CD4-positive, alpha-beta memory T cell (primary cell): Measurements from ENCODE around the gene DUOXA1. TPM values are rescaled to one million over a fixed set of nuclear protein-coding genes. Genes with fewer than 3 reads are reported as not detected.

Experiments used
- CTCF ChIA-PET: fragments of 350-600 bp; sonication (Branson Sonifier 250); formaldehyde crosslinking; loops from one replicate; lab custom pipeline; 2021; ENCODE audit warnings: inconsistent platforms; ENCODE audit not compliant: partially characterized antibody; lab: Charles Lee
- POLR2A ChIA-PET: fragments of 350-600 bp; sonication (Branson Sonifier 250); formaldehyde crosslinking; loops from one replicate; lab custom pipeline; 2021; ENCODE audit not compliant: partially characterized antibody; lab: Charles Lee
- DNase-seq, 5 donors: peaks; one replicate each; pipeline versions ENCODE4 v3.0.0 to v3.0.0-alpha.2; 2020 to 2022; ENCODE audit warnings: mixed read lengths in 1 of 5
- H3K27ac ChIP-seq: one replicate; pipeline ENCODE4 v1.7.0; 2013; ENCODE audit warnings: low read depth, low read length
- H3K27me3 ChIP-seq: 2 replicates; pipeline ENCODE4 v1.7.0; 2013; ENCODE audit warnings: mild to moderate bottlenecking, low read length, moderate library complexity; ENCODE audit not compliant: insufficient read depth
- H3K36me3 ChIP-seq: 2 replicates; pipeline ENCODE4 v1.7.0; 2013; ENCODE audit warnings: mild to moderate bottlenecking, low read length, moderate library complexity; ENCODE audit not compliant: insufficient read depth
- H3K4me1 ChIP-seq: 2 replicates; pipeline ENCODE4 v1.7.0; 2013; ENCODE audit warnings: mild to moderate bottlenecking, low read length, moderate library complexity; ENCODE audit not compliant: insufficient read depth
- H3K4me3 ChIP-seq, 2 donors: one replicate each; pipeline ENCODE4 v1.7.0; 2013; ENCODE audit warnings: low read length in 2 of 2, mild to moderate bottlenecking in 1 of 2
- H3K9me3 ChIP-seq, 2 donors: one replicate each; pipeline ENCODE4 v1.7.0; 2013; ENCODE audit warnings: low read length in 2 of 2, control low read depth in 1 of 2; ENCODE audit not compliant: control insufficient read depth in 1 of 2
- H3K27ac Mint-ChIP-seq, 7 donors: one replicate each; pipeline ENCODE4 v1.8.0; 2020 to 2021; ENCODE audit warnings: mixed read lengths in 7 of 7, mild to moderate bottlenecking in 6 of 7, inconsistent platforms in 3 of 7, moderate library complexity in 3 of 7
- H3K27me3 Mint-ChIP-seq, 2 donors: one replicate each; pipeline ENCODE4 v1.8.0; 2020 to 2021; ENCODE audit warnings: mixed read lengths in 2 of 2
- H3K36me3 Mint-ChIP-seq, 2 donors: one replicate each; pipeline ENCODE4 v1.8.0; 2020 to 2021; ENCODE audit warnings: mixed read lengths in 2 of 2, inconsistent platforms in 1 of 2, mild to moderate bottlenecking in 1 of 2
- H3K4me1 Mint-ChIP-seq, 4 donors: one replicate each; pipeline ENCODE4 v1.8.0; 2020 to 2021; ENCODE audit warnings: mixed read lengths in 4 of 4, mild to moderate bottlenecking in 1 of 4
- H3K4me3 Mint-ChIP-seq, 8 donors: one replicate each; pipeline ENCODE4 v1.8.0; 2020 to 2021; ENCODE audit warnings: mixed read lengths in 8 of 8, mild to moderate bottlenecking in 7 of 8, moderate library complexity in 6 of 8, inconsistent platforms in 3 of 8
- H3K9me3 Mint-ChIP-seq, 8 donors: one replicate each; pipeline ENCODE4 v1.8.0; 2020 to 2021; ENCODE audit warnings: mixed read lengths in 8 of 8, mild to moderate bottlenecking in 5 of 8, inconsistent platforms in 3 of 8, moderate library complexity in 1 of 8
- intact Hi-C: fragments of 100-400 bp; cut with micrococcal nuclease; formaldehyde crosslinking; loops from one replicate; pipeline ENCODE4 v1.15.1; 2023
- polyA plus RNA-seq, 2 donors: library from polyadenylated mRNA; unstranded; fragments of 300-500 nt; fragmentation: Illumina TruSeq; gene quantifications; one replicate each; pipeline ENCODE4 v1.2.3, GENCODE V29; 2021
- total RNA-seq, 2 experiments: library from RNA; stranded (reverse); gene quantifications; one replicate each; pipeline ENCODE4 v1.2.3, GENCODE V29; 2021

DUOXA1 gene
- total and polyA plus RNA-seq, 4 experiments from 2014 or later: 0.23 to 0.97 TPM; not detected in 2

GRCh38 chr15:45118131-45118588, 11.5 kb downstream of the DUOXA1 start:
- peaks cover 44% of the 10 kb centered on the region for H3K27me3 ChIP-seq

GRCh38 chr15:45117308-45118130, 12.2 kb downstream of the DUOXA1 start:
- intact Hi-C loops: loop anchor here (2.0 to 5.0 kb wide), 2 partner anchors 70 to 81 kb away; partner anchors contain the start of gene SHF
- H3K27me3 ChIP-seq: peaks cover 50% of the 10 kb centered on the region

More at GRCh38 chr15:45118131-45118588, 11.5 kb downstream of the DUOXA1 start:
- DNase-seq: peak; percentile 77 to 84 (median 79)
- CTCF ChIA-PET: interaction anchor here (0.5 to 1.9 kb wide), 33 partner anchors 8 to 540 kb away, joined by 3 to 21 read pairs (median 4); partner anchors contain the start of genes DUOX1 and DUOXA1
- Histone ChIP-seq H3K9me3 (no peaks in the 10 kb centered on the region), H3K4me3 (no peak overlapping the region), H3K27ac (no peak overlapping the region), H3K36me3 (no peaks in the 10 kb centered on the region), H3K4me1 (peaks cover 32% of the 10 kb centered on the region)
- peak overlapping the region in 1 of 7 donors; percentile 62 for H3K27ac Mint-ChIP-seq
- POLR2A ChIA-PET: interaction anchor here (0.8 to 1.1 kb wide), 5 partner anchors 8 to 83 kb away, joined by 3 to 5 read pairs (median 3); no protein-coding TSS in a partner anchor
- intact Hi-C loops: loop anchor here (2.0 to 5.0 kb wide), 2 partner anchors 69 to 81 kb away; partner anchors contain the start of gene SHF
- H3K9me3 Mint-ChIP-seq: peaks cover 0 to 2% (median 0%) of the 10 kb centered on the region in 8 donors
- no peaks in the 10 kb centered on the region for H3K36me3 Mint-ChIP-seq
- H3K4me3 Mint-ChIP-seq: peak overlapping the region; percentile 67 to 94 (median 86)
- peaks cover 52 to 61% of the 10 kb centered on the region in 2 donors for H3K27me3 Mint-ChIP-seq
- peaks cover 20 to 48% (median 36%) of the 10 kb centered on the region in 4 donors for H3K4me1 Mint-ChIP-seq

GRCh38 chr15:45116482-45117307, 13.0 kb downstream of the DUOXA1 start:
- no peaks in the 10 kb centered on the region for H3K36me3 ChIP-seq
- intact Hi-C loops: loop anchor here (5.0 kb wide), 1 partner anchor 71 kb away; the partner anchor contains the start of gene SHF
- H3K27ac Mint-ChIP-seq: no peak overlapping the region
- peaks cover 61 to 68% of the 10 kb centered on the region in 2 donors for H3K27me3 Mint-ChIP-seq
- peaks cover 47% of the 10 kb centered on the region for H3K4me1 ChIP-seq
- H3K36me3 Mint-ChIP-seq: no peaks in the 10 kb centered on the region
- ChIA-PET CTCF (no interaction called here), POLR2A (no interaction called here)
- DNase-seq: no peak
- H3K27me3 ChIP-seq: peaks cover 59% of the 10 kb centered on the region
- H3K4me3 ChIP-seq: no peak overlapping the region
- peaks cover 26 to 62% (median 48%) of the 10 kb centered on the region in 4 donors for H3K4me1 Mint-ChIP-seq
- no peaks in the 10 kb centered on the region for H3K9me3 ChIP-seq
- H3K27ac ChIP-seq: no peak overlapping the region
- H3K4me3 Mint-ChIP-seq: peak overlapping the region; percentile 53 to 94 (median 84)
- peaks cover 0 to 6% (median 0%) of the 10 kb centered on the region in 8 donors for H3K9me3 Mint-ChIP-seq

More at GRCh38 chr15:45117308-45118130, 12.2 kb downstream of the DUOXA1 start:
- Mint-ChIP-seq H3K4me3 (peak overlapping the region; percentile 67 to 94 (median 86)), H3K27ac (peak overlapping the region in 1 of 7 donors; percentile 59), H3K9me3 (peaks cover 0 to 6% (median 0%) of the 10 kb centered on the region in 8 donors), H3K27me3 (peaks cover 52 to 64% of the 10 kb centered on the region in 2 donors), H3K4me1 (peaks cover 20 to 54% (median 41%) of the 10 kb centered on the region in 4 donors), H3K36me3 (no peaks in the 10 kb centered on the region)
- Histone ChIP-seq H3K9me3 (no peaks in the 10 kb centered on the region), H3K4me1 (peaks cover 39% of the 10 kb centered on the region), H3K36me3 (no peaks in the 10 kb centered on the region), H3K27ac (no peak overlapping the region), H3K4me3 (no peak overlapping the region)
- ChIA-PET CTCF (interaction anchor here (0.5 to 1.9 kb wide), 30 partner anchors 9 to 540 kb away, joined by 3 to 21 read pairs (median 4); partner anchors contain the start of genes DUOX1 and DUOXA1), POLR2A (interaction anchor here (0.8 to 1.1 kb wide), 5 partner anchors 9 to 83 kb away, joined by 3 to 5 read pairs (median 3); no protein-coding TSS in a partner anchor)
- DNase-seq: no peak

GRCh38 chr15:45116006-45116481, 13.6 kb downstream of the DUOXA1 start:
- no peak for DNase-seq
- peaks cover 26 to 62% (median 48%) of the 10 kb centered on the region in 4 donors for H3K4me1 Mint-ChIP-seq
- Histone ChIP-seq H3K27ac (no peak overlapping the region), H3K27me3 (peaks cover 59% of the 10 kb centered on the region), H3K36me3 (no peaks in the 10 kb centered on the region), H3K4me1 (peaks cover 47% of the 10 kb centered on the region), H3K4me3 (no peak overlapping the region), H3K9me3 (no peaks in the 10 kb centered on the region)
- ChIA-PET CTCF (no interaction called here), POLR2A (no interaction called here)
- H3K36me3 Mint-ChIP-seq: no peaks in the 10 kb centered on the region
- H3K27ac Mint-ChIP-seq: no peak overlapping the region
- H3K9me3 Mint-ChIP-seq: peaks cover 0 to 6% (median 0%) of the 10 kb centered on the region in 8 donors
- peak overlapping the region in 7 of 8 donors; percentile 48 to 91 (median 66) for H3K4me3 Mint-ChIP-seq
- H3K27me3 Mint-ChIP-seq: peaks cover 60 to 66% of the 10 kb centered on the region in 2 donors
- intact Hi-C loops: loop anchor here (5.0 kb wide), 1 partner anchor 71 kb away; the partner anchor contains the start of gene SHF

GRCh38 chr15:45115312-45115820, 14.3 kb downstream of the DUOXA1 start:
- Mint-ChIP-seq H3K4me1 (peaks cover 26 to 62% (median 48%) of the 10 kb centered on the region in 4 donors), H3K4me3 (peak overlapping the region in 3 of 8 donors; percentile 15 to 54 (median 28)), H3K36me3 (no peaks in the 10 kb centered on the region), H3K27me3 (peaks cover 58 to 68% of the 10 kb centered on the region in 2 donors), H3K27ac (no peak overlapping the region), H3K9me3 (peaks cover 0 to 6% (median 0%) of the 10 kb centered on the region in 8 donors)
- Histone ChIP-seq H3K36me3 (no peaks in the 10 kb centered on the region), H3K4me1 (peaks cover 47% of the 10 kb centered on the region), H3K9me3 (no peaks in the 10 kb centered on the region), H3K27me3 (peaks cover 54% of the 10 kb centered on the region), H3K4me3 (no peak overlapping the region), H3K27ac (no peak overlapping the region)
- ChIA-PET POLR2A (no interaction called here), CTCF (interaction anchor here (1.2 to 2.5 kb wide), 2 partner anchors 10 to 15 kb away, joined by 3 to 9 read pairs; partner anchors contain the start of gene DUOX1)
- no peak for DNase-seq
- intact Hi-C loops: loop anchor here (5.0 kb wide), 1 partner anchor 72 kb away; the partner anchor contains the start of gene SHF

- Histone ChIP-seq H3K36me3 (no peaks in the 10 kb centered on the region), H3K9me3 (no peaks in the 10 kb centered on the region), H3K4me1 (peaks cover 47% of the 10 kb centered on the region), H3K27ac (no peak overlapping the region), H3K4me3 (no peak overlapping the region), H3K27me3 (peaks cover 60% of the 10 kb centered on the region)
- Mint-ChIP-seq H3K27me3 (peaks cover 60 to 74% of the 10 kb centered on the region in 2 donors), H3K4me1 (peaks cover 26 to 62% (median 48%) of the 10 kb centered on the region in 4 donors), H3K27ac (no peak overlapping the region), H3K36me3 (no peaks in the 10 kb centered on the region), H3K9me3 (peaks cover 0 to 6% (median 0%) of the 10 kb centered on the region in 8 donors), H3K4me3 (peak overlapping the region in 5 of 8 donors; percentile 33 to 81 (median 49))
- ChIA-PET POLR2A (no interaction called here), CTCF (interaction anchor here (1.2 to 2.5 kb wide), 2 partner anchors 10 to 16 kb away, joined by 3 to 9 read pairs; partner anchors contain the start of gene DUOX1)
- DNase-seq: no peak
- intact Hi-C loops: loop anchor here (5.0 kb wide), 1 partner anchor 73 kb away; the partner anchor contains the start of gene SHF
These were observed 15.0 kb downstream of the DUOXA1 start for GRCh38 chr15:45114751-45115085.
